ENCODE results near the gene FXR2.

FXR2 gene

DNA sequence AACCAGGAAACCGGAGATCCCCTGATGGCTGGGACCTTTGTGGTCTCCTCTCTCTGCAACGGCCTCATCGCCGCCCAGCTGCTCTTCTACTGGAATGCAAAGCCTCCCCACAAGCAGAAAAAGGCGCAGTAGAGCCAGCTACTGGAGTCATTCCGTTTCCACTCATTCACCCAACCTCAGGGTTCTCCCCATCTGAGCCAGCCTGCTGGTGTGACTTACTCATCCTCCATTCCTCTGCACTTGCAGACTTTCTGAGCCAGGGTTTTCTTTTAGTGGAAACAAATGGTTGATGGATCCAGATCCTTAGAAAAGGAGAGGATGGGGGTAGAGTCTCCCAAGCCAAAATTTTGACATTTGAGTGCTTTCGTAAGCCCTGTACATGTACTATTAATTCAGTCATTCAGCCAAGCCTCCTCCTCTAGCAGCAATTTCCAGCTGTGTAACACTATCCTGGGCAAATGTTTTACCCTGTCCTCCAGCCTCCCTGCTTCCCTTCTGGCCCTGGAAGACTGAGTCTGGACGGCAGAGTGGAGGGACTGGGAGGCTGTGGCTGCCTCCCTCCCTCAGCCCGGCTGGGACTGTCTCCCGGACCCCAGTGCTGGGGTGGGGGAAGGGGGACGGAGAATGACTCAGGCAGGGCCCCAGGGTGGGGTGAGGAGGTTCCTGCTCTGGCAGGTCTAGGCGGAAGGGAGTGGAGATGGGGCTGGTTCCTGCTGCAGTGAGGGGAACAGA lies 27.1 kb downstream of the FXR2 start:
- no peak for DNase-seq

DNA sequence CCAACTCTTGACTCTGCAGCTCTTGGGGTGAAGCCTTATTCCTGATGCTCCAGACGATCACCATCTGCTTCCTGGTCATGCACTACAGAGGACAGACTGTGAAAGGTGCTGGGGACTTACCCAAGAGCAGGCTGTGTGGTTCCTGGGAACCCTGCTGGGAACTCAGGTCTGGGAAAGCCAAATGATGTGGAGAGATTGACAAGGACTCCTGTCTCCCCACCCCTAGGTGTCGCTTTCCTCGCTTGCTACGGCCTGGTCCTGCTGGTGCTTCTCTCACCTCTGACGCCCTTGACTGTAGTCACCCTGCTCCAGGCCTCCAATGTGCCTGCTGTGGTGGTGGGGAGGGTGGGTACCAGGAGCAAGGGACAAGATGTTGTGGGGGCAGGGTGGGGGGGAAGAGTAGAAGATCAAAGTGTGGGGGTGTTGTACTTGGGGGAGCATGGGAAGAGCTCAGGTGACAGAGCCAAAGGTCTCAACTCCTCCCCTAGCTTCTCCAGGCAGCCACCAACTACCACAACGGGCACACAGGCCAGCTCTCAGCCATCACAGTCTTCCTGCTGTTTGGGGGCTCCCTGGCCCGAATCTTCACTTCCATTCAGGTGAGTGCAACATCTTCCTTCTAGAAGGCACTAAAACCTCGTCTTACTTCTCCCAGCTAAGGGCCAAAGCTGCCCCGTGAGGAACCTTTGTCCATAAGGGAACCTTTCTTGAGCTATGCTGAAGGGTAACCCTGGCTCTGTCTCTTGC lies 27.9 kb downstream of the FXR2 start:
- DNase-seq = no peak

DNA sequence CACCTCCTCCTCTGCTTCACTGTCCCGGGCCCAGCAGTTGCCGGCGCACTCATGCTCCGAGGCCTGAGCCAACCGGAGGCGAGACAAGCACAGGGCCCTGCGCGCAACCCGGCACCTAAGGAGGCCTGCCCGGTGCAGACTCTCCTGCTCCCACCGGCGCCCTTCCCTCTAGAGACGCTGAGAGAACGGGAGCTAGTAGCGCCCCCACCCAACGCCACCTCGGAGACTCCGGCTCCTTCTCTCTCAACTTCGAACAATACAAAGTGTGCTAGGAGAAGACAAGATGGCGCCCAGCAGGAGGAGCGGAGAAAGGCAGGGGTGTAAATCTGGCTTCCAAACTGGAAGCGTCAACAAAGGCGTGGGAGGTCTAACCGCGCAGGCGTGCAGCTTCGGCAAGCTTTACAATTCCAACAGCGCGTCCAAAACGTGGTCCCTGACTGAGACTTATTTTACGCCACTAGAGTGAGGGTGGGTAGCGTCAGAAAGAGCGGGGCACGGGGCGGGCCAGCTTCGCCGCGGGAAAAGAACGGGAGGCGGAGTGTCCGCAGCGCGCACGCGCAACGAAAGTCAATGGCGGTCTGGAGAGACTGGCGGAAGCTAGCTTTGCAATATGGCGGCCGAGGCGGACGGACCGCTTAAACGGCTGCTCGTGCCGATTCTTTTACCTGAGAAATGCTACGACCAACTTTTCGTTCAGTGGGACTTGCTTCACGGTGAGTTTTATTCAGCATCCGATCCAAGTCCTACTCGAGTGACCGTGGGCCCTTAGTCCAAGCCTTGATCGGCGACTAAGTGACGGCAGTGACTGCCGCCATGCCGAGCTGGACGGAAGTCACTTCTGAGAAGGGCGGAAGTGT lies 31.2 kb downstream of the FXR2 start, which contains the start of gene MPDU1:
Gene MPDU1 (plus strand): TSS at position 600 of the 857 bp plus-strand sequence. CDS start 11 bp downstream, at position 611.
- peak; percentile 82 for DNase-seq

DNA sequence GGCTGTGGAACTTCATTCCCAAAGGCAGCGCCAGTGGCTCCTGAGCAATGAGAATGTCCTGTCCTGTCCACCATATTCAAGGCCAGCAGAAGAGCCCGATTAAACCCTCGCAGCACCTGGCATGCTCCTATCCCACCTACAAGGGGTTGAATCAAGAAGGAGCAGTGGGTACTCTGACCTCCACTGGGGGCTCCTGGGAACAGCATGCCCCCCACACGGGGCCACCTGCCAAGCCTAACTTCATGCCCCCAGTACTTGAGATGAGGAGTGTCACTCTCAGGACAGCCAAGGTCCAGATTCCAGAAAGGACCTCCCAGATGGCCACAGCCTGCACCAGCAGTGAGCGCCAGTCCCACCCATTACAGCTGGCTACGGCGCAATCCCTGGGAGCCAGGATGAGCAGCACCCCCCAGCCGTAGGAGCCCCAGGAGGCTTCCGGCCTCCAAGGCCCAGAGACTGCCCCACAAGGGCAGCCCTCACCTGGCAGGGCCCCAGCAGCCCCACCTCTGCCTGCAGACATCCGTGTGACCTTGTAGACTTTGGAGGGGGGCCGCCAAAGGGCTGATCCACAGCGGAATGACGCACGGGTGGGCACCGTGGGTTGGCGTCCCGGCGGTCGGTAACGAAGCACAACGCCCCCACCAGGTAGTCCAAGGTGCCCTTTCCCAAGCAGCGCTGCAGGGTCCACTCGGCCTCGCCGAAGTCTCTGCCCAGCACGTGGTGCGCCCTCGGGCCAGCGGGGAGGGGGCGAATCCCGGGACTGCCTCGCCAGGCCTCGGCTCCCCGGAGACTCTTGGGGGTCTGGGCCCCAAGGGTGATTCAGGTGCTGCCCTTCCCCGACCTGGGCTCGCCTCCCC lies 32.1 kb downstream of the FXR2 start:
- DNase-seq = no peak

DNA sequence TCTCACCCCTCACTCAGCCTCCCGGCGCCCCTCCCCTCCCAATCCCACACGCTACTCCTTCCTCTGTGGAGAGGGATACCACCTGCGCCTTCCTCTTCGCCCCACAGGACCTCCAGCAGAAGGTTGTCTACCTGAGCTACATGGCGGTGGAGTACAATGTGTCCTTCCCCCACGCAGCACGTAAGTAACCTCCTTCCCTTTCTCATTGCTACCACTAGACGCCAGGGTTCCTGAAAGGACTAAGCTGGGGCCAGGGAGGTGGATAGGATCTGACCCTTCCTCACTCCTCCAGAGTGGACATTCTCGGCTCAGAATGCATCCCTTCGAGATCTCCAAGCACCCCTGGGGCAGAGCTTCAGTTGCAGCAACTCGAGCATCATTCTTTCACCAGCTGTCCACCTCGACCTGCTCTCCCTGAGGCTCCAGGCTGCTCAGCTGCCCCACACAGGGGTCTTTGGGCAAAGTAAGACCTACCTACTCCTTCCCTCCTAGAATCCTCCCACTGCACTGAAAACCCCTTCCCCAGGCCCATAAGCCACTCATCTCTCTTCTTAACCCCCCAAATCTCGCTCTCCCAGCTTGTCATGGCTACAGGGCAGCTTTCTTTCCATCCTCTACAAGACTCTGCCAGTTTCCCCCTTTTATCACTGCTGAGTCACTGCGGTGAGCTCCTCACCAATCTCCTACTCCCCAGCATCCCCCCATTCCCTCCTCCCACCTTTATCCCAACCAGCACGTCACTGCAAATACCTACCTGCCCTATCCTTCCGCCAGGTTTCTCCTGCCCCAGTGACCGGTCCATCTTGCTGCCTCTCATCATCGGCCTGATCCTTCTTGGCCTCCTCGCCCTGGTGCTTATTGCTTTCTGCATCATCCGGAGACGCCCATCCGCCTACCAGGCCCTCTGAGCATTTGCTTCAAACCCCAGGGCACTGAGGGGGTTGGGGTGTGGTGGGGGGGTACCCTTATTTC lies 33.8 kb downstream of the FXR2 start:
- no peak for DNase-seq

DNA sequence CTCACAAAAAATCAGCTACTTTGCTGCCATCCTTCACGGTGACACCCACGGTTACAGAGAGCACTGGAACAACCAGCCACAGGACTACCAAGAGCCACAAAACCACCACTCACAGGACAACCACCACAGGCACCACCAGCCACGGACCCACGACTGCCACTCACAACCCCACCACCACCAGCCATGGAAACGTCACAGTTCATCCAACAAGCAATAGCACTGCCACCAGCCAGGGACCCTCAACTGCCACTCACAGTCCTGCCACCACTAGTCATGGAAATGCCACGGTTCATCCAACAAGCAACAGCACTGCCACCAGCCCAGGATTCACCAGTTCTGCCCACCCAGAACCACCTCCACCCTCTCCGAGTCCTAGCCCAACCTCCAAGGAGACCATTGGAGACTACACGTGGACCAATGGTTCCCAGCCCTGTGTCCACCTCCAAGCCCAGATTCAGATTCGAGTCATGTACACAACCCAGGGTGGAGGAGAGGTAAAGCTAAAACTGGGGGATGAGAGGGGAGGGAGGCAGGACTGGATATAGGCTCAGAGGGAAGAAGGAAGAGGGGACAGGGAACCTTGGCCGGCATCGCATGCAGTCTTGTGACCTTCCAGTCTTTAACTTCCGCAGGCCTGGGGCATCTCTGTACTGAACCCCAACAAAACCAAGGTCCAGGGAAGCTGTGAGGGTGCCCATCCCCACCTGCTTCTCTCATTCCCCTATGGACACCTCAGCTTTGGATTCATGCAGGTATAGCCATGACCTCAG lies 34.7 kb downstream of the FXR2 start:
- DNase-seq = no peak

DNA sequence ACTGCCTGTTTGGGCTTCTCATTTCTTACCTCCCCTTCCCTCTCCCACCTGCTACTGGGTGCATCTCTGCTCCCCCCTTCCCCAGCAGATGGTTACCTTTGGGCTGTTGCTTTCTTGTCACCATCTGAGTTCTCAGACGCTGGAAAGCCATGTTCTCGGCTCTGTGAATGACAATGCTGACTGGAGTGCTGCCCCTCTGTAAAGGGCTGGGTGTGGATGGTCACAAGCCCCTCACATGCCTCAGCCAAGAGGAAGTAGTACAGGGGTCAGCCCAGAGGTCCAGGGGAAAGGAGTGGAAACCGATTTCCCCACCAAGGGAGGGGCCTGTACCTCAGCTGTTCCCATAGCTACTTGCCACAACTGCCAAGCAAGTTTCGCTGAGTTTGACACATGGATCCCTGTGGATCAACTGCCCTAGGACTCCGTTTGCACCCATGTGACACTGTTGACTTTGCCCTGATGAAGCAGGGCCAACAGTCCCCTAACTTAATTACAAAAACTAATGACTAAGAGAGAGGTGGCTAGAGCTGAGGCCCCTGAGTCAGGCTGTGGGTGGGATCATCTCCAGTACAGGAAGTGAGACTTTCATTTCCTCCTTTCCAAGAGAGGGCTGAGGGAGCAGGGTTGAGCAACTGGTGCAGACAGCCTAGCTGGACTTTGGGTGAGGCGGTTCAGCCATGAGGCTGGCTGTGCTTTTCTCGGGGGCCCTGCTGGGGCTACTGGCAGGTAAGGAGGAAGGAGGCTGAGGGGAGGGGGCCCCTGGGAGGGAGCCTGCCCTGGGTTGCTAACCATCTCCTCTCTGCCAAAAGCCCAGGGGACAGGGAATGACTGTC lies 35.5 kb downstream of the FXR2 start, which contains the start of gene CD68:
Gene CD68 (plus strand): TSS at position 638 of the 833 bp plus-strand sequence. CDS start 40 bp downstream, at position 678.
- no peak for DNase-seq

DNA sequence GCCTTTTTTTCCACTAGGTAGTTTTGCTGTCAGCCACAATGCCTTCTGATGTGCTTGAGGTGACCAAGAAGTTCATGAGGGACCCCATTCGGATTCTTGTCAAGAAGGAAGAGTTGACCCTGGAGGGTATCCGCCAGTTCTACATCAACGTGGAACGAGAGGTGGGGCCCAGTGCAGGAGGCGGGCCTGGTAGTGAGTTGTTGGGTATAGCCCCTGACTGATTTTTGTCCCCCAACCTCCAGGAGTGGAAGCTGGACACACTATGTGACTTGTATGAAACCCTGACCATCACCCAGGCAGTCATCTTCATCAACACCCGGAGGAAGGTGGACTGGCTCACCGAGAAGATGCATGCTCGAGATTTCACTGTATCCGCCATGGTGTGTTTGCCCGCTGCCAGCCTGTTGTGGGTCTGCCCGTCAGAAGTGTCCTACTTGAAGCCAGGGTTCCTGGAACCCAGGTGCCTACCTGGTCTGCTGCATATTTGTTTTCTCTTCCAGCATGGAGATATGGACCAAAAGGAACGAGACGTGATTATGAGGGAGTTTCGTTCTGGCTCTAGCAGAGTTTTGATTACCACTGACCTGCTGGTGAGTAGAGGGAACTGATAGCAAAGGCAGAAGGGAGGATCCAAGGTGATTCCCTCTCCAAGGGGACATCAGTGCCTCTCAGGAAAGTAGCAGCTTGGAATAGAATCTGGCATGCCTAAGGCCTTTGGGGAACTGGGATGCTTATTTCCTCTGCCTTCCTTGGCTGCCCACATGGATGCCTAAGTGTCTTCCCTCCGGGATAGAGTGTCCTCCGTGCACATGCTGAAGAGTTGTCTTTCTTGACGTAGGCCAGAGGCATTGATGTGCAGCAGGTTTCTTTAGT lies 37.1 kb downstream of the FXR2 start:
- DNase-seq = no peak

DNA sequence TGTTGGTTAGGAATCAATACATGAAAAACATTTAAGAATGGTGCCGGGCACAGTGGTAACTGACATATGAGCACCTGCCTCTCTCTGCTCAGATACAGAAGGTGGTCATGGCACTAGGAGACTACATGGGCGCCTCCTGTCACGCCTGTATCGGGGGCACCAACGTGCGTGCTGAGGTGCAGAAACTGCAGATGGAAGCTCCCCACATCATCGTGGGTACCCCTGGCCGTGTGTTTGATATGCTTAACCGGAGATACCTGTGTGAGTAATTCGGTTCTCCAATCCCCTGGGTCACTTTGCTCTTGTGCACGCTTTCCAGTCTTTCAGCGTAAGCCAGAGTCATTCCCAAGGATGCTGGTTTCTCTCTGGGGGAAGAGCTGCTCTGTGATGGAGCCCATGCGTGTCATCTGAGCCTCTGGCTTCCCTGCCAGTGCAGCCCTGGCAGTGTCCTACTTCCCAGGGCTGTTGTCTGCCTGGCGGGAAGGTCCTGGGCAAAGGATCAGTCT lies 38.2 kb downstream of the FXR2 start:
- no peak for DNase-seq

DNA sequence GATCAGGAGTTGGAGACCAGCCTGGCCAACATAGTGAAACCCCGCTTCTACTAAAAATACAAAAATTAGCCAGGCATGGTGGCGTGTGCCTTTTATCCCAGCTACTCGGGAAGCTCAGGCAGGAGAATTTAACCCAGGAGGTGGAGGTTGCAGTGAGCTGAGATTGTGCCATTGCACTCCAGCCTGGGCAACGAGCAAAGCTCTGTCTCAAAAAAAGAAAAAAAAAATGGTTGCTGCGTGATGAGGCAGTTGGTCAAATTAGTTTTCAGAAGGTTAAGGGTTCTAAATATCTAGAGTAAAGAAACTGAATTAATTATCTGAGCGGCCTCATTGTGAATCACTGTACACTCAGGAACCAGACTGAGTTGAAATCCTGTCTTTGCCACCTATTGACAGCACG lies 38.7 kb downstream of the FXR2 start:
- no peak for DNase-seq

DNA sequence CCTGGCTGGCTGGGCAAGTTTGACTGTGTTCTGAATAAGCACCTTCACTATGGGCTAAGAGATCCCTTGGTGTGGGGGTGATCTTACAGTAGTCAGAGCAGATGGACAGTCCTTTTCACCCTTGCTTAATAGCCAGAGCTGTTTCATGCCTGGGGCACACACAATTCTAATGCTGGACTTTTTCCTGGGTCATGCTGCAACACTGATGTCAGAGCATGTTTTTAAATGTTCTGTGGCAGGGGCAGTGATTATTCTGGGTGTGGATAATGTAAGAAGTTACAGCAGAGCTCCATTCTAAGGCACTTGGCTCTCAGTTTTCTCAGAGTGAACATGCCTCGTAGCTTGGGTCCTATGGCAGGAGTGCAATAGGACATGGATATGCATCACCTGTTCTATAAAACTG lies 39.2 kb downstream of the FXR2 start:
- no peak for DNase-seq

DNA sequence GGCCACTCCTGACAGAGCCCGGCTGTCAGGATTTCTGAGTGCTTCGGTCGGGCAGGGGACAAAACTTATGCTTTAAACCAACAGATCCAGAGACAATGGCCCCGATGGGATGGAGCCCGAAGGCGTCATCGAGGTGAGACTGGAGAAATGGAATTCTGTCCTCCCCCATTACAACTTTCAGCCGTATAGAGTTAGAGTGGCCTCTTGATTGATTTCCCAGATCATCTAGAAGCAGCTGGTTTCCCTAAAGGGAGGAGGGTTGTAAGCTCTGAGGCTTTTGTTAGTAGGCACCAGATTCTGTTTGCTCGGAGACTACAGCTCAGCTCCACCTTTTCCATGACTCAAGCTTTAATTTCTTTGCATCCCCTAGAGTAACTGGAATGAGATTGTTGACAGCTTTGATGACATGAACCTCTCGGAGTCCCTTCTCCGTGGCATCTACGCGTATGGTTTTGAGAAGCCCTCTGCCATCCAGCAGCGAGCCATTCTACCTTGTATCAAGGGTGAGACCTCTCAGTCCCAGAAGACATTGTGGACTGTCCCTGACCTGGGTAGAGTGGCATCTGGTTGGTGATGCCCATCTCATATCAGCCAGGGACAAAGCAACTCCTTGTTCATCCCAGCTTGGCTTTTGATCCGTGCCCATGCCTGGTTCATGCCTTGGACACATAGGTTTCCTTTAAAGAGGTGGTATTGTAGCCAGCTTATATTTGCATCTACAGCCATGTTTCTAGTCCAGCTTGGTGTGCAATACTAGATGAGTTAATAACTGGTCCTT lies 40.3 kb downstream of the FXR2 start:
- DNase-seq = no peak

DNA sequence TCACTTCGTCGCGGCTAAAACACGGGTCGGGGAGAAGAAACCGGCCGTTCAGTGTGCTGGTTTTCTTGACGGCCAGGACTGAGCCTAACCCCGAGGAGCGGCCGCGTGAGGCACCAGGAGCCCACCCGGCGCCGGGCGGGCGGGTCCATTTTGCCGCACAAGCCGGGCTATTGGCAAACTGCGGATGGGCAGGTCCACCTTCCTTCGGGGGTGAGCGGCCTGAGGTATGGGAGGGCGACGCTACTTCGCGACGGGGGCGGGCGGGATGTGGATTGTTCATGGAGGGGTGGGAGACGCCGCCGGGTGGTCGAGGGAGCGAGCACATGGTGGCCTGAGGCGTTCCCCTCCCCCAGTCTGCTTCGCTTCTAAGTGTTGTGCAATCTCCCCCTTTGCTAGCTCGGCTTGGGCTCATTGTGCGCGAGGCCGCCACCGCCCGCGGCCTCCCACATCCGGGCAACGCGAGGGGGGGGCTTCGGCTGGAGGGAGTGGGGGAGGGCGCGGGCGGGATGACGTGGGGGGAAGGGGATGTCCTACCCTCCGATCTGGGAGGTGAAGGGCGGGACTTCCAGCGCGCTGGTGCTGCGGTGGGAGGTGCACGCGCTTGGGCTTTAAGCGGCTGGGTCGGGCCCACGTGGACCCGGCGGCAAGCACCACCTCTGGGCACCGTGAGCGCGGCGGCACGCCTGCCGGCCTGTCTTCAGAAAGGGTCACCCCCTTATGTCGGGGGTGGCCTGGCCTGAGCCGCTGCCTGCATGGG lies 41.2 kb downstream of the FXR2 start:
- peak; percentile 39 for DNase-seq

DNA sequence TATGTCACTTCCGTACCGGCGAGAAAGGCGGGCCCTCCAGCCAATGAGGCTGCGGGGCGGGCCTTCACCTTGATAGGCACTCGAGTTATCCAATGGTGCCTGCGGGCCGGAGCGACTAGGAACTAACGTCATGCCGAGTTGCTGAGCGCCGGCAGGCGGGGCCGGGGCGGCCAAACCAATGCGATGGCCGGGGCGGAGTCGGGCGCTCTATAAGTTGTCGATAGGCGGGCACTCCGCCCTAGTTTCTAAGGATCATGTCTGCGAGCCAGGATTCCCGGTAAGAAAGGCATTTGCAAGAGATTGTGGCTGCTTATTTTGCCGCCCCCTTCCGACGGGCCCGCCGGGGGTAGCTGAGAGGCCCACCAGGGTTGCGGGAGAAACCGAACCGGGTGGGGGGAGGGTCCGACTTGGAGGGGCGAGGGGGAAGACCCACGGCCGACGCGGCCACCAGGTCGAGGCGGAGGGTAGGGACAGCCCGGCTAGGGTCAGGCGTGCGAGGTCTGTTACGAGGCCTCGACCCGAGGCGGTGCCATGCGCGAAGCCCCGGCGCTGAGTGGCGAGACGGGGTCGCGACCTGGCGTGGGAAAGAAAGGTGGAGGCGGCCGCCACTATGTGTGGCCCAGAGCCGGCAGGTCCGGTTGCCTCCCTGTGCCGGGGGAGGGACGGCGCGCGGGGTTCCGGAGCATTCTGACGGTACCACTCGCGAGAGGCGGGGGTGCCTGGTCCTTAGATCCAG lies 41.9 kb downstream of the FXR2 start:
- DNase-seq = peak; percentile 89

DNA sequence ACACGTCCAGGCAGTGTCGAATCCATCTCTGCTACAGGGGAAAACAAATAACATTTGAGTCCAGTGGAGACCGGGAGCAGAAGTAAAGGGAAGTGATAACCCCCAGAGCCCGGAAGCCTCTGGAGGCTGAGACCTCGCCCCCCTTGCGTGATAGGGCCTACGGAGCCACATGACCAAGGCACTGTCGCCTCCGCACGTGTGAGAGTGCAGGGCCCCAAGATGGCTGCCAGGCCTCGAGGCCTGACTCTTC lies 42.4 kb downstream of the FXR2 start:
- no peak for DNase-seq

DNA sequence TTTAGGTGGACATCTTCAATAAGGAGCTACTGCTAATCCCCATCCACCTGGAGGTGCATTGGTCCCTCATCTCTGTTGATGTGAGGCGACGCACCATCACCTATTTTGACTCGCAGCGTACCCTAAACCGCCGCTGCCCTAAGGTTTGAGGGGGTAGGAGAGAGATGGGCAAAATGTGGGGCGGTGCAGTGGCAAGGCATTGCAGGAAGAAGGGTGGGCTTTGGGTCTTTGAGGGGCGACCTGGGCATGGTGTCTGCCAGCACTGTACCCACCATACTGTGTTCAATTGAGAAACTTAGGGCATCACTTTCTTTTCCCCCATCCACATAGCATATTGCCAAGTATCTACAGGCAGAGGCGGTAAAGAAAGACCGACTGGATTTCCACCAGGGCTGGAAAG lies 44.3 kb downstream of the FXR2 start:
- no peak for DNase-seq

All from NCI-H2107 (cell line).